ENCODE measurements around the gene CEBPA.

DNA sequence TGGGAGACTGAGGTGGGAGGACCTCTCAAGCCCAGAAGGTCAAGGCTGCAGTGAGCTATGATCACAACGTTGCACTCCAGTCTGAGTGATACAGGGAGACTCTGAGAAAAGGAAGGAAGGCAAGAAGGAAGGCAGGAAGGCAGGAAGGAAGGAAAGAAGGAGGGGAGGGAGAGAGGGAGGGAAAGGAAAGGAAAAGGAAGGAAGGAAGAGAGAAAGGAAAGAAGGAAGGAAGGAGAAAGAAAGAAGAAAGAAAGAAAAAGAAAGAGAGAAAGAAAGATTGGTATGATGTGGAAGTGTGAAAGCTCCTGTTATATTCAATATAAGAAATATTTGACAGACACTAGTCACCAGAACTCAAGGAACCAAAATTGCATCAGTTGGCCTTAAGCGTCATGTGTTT lies 38.7 kb upstream of the CEBPA start:
- no peak for TF ChIP-seq CTCF (optimal IDR thresholded peaks at IDR 0.05 in 1 of 3, IDR thresholded peaks at IDR 0.05 in 1 of 3, conservative IDR thresholded peaks at IDR 0.05 in 1 of 3; ENCODE audit: extremely low read depth in 1 of 3, insufficient read depth in 2 of 3, low read length in 3 of 3)
- TF ChIP-seq EZH2 (IDR thresholded peaks at IDR 0.05; ENCODE audit: low read length) = no peak
